ENCODE results near the gene GPR176.

The GPR176 gene

GRCh38 chr15:39801641-39802309, 118.3 kb downstream of the GPR176 start:
- no peak for FAIRE-seq

GRCh38 chr15:39799552-39800011, 120.5 kb downstream of the GPR176 start:
- no peak for FAIRE-seq

- FAIRE-seq: no peak
These were observed 121.7 kb downstream of the GPR176 start for GRCh38 chr15:39798382-39798781.

- FAIRE-seq: no peak
These were observed 122.7 kb downstream of the GPR176 start for GRCh38 chr15:39797407-39797806.

GRCh38 chr15:39796601-39797000, 123.5 kb downstream of the GPR176 start:
- FAIRE-seq: no peak

GRCh38 chr15:39795486-39795885, 124.6 kb downstream of the GPR176 start:
- FAIRE-seq: no peak

GRCh38 chr15:39794954-39795353, 125.1 kb downstream of the GPR176 start:
- no peak for FAIRE-seq

- no peak for FAIRE-seq
These were observed 126.1 kb downstream of the GPR176 start for GRCh38 chr15:39793923-39794322.

- no peak for FAIRE-seq
These were observed 127.2 kb downstream of the GPR176 start for GRCh38 chr15:39792844-39793335.

- no peak for FAIRE-seq
These were observed 127.8 kb downstream of the GPR176 start for GRCh38 chr15:39792025-39792843.

- no peak for FAIRE-seq
These were observed 130.3 kb downstream of the GPR176 start for GRCh38 chr15:39789736-39790135.

GRCh38 chr15:39788800-39789565, 131.1 kb downstream of the GPR176 start:
- FAIRE-seq: no peak

GRCh38 chr15:39788108-39788507, 132.0 kb downstream of the GPR176 start:
- FAIRE-seq: no peak

GRCh38 chr15:39787479-39787878, 132.6 kb downstream of the GPR176 start:
- no peak for FAIRE-seq

- no peak for FAIRE-seq
These were observed 133.5 kb downstream of the GPR176 start for GRCh38 chr15:39786447-39787056.

- no peak for FAIRE-seq
These were observed 134.2 kb downstream of the GPR176 start for GRCh38 chr15:39785841-39786240.

GRCh38 chr15:39785139-39785538, 134.9 kb downstream of the GPR176 start:
- no peak for FAIRE-seq

- FAIRE-seq: no peak
These were observed 135.4 kb downstream of the GPR176 start for GRCh38 chr15:39784638-39785037.

GRCh38 chr15:39784125-39784524, 135.9 kb downstream of the GPR176 start:
- FAIRE-seq: no peak

- no peak for FAIRE-seq
These were observed 136.7 kb downstream of the GPR176 start for GRCh38 chr15:39783244-39783820.

- FAIRE-seq: no peak
These were observed 137.5 kb downstream of the GPR176 start, which contains the start of gene FSIP1 for GRCh38 chr15:39782441-39783138. Gene FSIP1, minus strand, starts transcription at chr15:39782841. Its CDS starts 6,317 bp downstream, at chr15:39776524.

- no peak for FAIRE-seq
These were observed 138.1 kb downstream of the GPR176 start for GRCh38 chr15:39781967-39782302.

All from colon (tissue), 2 donors.